Activated CD8-positive, alpha-beta T cell treated with anti-CD3 and anti-CD28 coated beads for 36 hours (primary cell): ENCODE data around the gene CTXND1. TPM values are rescaled to one million over a fixed set of nuclear protein-coding genes. Genes with fewer than 3 reads are reported as not detected.

Experiments
- ATAC-seq: fragments of 200-7000 bp; cut with Tn5 transposase; one replicate; pipeline ENCODE4 v1.10.0; 2021; ENCODE audit warnings: mild to moderate bottlenecking, moderate library complexity
- CTCF ChIA-PET: fragments of 350-600 bp; sonication (Branson Sonifier 250); formaldehyde crosslinking; loops from one replicate; lab custom pipeline; 2021; ENCODE audit warnings: antibody characterized with exemption; lab: Charles Lee
- POLR2A ChIA-PET: fragments of 350-600 bp; sonication (Branson Sonifier 250); formaldehyde crosslinking; loops from one replicate; lab custom pipeline; 2021; ENCODE audit warnings: antibody characterized with exemption; lab: Charles Lee
- DNase-seq: peaks from one replicate; pipeline ENCODE4 v3.0.0-alpha.2; 2020
- H3K27ac Mint-ChIP-seq: one replicate; pipeline ENCODE4 v1.8.0; 2021; ENCODE audit warnings: mild to moderate bottlenecking, mixed read lengths
- H3K27me3 Mint-ChIP-seq: one replicate; pipeline ENCODE4 v1.8.0; 2021; ENCODE audit warnings: mixed read lengths
- H3K36me3 Mint-ChIP-seq: one replicate; pipeline ENCODE4 v1.8.0; 2021; ENCODE audit warnings: low read depth, mixed read lengths
- H3K4me1 Mint-ChIP-seq: one replicate; pipeline ENCODE4 v1.8.0; 2021; ENCODE audit warnings: low read depth, mixed read lengths
- H3K4me3 Mint-ChIP-seq: one replicate; pipeline ENCODE4 v1.8.0; 2021; ENCODE audit warnings: mild to moderate bottlenecking, moderate library complexity, mixed read lengths
- H3K9me3 Mint-ChIP-seq: one replicate; pipeline ENCODE4 v1.8.0; 2021; ENCODE audit warnings: mixed read lengths
- CTCF ChIP-seq: fragments of 200-600 bp; IDR thresholded peaks from one replicate; pipeline ENCODE4 v1.8.0; 2022; ENCODE audit warnings: antibody characterized with exemption, mild to moderate bottlenecking
- intact Hi-C: fragments of 100-400 bp; cut with micrococcal nuclease; formaldehyde crosslinking; loops from one replicate; pipeline ENCODE4 v1.10.0; 2022
- total RNA-seq, 2 experiments: library from RNA; stranded (reverse); gene quantifications; one replicate each; pipeline ENCODE4 v1.2.3, GENCODE V29; 2021

CTXND1 gene
- total RNA-seq, 2 experiments from 2014 or later = not detected

GRCh38 chr15:80268101-80268500 lies 16.1 kb upstream of the CTXND1 start:
- H3K4me1 Mint-ChIP-seq = no peaks in the 10 kb centered on the region
- intact Hi-C loops = no loop called here
- H3K36me3 Mint-ChIP-seq = no peaks in the 10 kb centered on the region
- no peak overlapping the region for H3K4me3 Mint-ChIP-seq
- no peak overlapping the region for H3K27ac Mint-ChIP-seq
- no peak for DNase-seq
- TF ChIP-seq CTCF = no peak
- H3K9me3 Mint-ChIP-seq = no peaks in the 10 kb centered on the region
- peaks cover 16% of the 10 kb centered on the region for H3K27me3 Mint-ChIP-seq
- ATAC-seq = no peak
- POLR2A ChIA-PET = no interaction called here
- CTCF ChIA-PET = no interaction called here

DNA sequence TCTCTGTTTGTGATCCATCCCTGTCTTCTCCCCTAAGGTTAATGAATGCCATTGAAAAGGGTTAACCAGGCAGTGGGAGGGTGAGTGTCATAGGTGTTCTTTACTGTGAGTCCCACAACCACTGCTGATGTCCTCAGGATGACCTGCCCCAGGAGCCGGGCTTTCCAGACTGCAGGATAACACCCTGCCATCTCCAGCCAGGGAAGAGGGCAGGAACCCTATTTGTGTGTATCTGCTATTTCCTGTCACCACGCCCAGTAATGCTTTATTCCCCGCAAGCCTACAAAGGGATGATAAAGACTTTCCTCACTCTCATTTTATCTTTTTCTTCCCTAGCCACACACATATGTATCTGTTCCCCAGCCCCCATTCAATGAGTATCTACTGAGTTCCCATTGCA lies 15.6 kb upstream of the CTXND1 start:
- no peak for TF ChIP-seq CTCF
- ATAC-seq = no peak
- Mint-ChIP-seq H3K4me3 (no peak overlapping the region), H3K36me3 (no peaks in the 10 kb centered on the region), H3K9me3 (no peaks in the 10 kb centered on the region), H3K27ac (no peak overlapping the region), H3K4me1 (no peaks in the 10 kb centered on the region), H3K27me3 (peaks cover 17% of the 10 kb centered on the region)
- POLR2A ChIA-PET = no interaction called here
- intact Hi-C loops = no loop called here
- CTCF ChIA-PET = interaction anchor here (1.4 kb wide), 1 partner anchor 9 kb away, joined by 3 read pairs; no protein-coding TSS in a partner anchor
- no peak for DNase-seq

DNA sequence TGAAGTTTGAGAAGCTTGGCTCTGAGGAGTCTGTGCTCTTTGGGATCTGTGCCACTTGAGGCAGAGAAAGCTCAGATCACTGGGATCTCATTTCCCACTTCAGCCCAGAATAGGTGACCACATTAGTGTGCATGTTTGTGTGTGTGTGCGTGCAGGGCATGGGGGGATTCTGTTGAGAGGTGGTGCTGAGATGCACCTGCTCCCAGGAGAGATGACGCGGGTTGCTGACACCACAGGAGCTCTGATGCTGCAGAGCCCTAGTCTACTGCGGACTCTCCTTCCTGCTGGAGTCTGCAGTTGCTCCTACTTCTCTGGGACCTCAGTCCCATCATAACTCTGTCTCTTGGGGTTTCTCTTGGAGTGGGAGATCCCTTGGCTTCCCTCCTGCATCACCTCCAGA lies 14.7 kb upstream of the CTXND1 start:
- H3K4me3 Mint-ChIP-seq = no peak overlapping the region
- ATAC-seq = no peak
- CTCF ChIA-PET = interaction anchor here (1.4 kb wide), 1 partner anchor 10 kb away, joined by 3 read pairs; no protein-coding TSS in a partner anchor

GRCh38 chr15:80266113-80266512 lies 14.1 kb upstream of the CTXND1 start:
- TF ChIP-seq CTCF = no peak
- ChIA-PET POLR2A (interaction anchor here (0.6 to 0.8 kb wide), 2 partner anchors 9 to 841 kb away, joined by 3 read pairs; no protein-coding TSS in a partner anchor), CTCF (no interaction called here)
- Mint-ChIP-seq H3K9me3 (no peaks in the 10 kb centered on the region), H3K27ac (no peak overlapping the region), H3K4me1 (no peaks in the 10 kb centered on the region), H3K27me3 (peaks cover 22% of the 10 kb centered on the region), H3K4me3 (no peak overlapping the region), H3K36me3 (no peaks in the 10 kb centered on the region)
- ATAC-seq (no peak), DNase-seq (no peak)
- intact Hi-C loops = no loop called here

More for the DNA sequence above, 14.7 kb upstream of the CTXND1 start:
- H3K4me1 Mint-ChIP-seq = no peaks in the 10 kb centered on the region
- no peak overlapping the region for H3K27ac Mint-ChIP-seq
- intact Hi-C loops = no loop called here
- POLR2A ChIA-PET = interaction anchor here (0.8 kb wide), 1 partner anchor 8 kb away, joined by 3 read pairs; no protein-coding TSS in a partner anchor
- peaks cover 21% of the 10 kb centered on the region for H3K27me3 Mint-ChIP-seq
- no peak for TF ChIP-seq CTCF
- DNase-seq = no peak
- no peaks in the 10 kb centered on the region for H3K9me3 Mint-ChIP-seq
- H3K36me3 Mint-ChIP-seq = no peaks in the 10 kb centered on the region

DNA sequence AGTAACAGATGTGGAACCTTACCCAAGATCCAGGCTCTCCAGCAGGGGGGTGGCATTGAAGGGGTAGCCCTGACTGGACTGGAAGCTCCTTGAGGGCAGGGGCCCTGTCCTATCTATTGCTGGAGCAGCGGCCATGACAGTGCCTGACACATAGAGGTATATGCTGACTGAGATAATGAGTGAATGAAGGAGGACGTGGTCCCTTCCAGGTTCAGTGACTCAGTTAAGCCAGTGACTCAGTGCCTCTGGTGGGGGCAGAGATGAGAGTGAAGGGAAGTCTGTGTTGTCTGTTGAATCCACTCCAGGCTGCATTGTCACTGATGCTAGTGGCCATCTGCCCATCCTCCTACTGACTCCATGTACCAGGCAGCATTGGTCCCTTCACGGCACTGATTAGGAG lies 13.0 kb upstream of the CTXND1 start:
- intact Hi-C loops = no loop called here
- H3K27me3 Mint-ChIP-seq = peaks cover 22% of the 10 kb centered on the region
- ATAC-seq = peak; percentile 91
- no peaks in the 10 kb centered on the region for H3K36me3 Mint-ChIP-seq
- no peaks in the 10 kb centered on the region for H3K4me1 Mint-ChIP-seq
- no peaks in the 10 kb centered on the region for H3K9me3 Mint-ChIP-seq
- H3K4me3 Mint-ChIP-seq = no peak overlapping the region
- ChIA-PET CTCF (no interaction called here), POLR2A (no interaction called here)
- TF ChIP-seq CTCF = no peak
- H3K27ac Mint-ChIP-seq = no peak overlapping the region
- peak; percentile 57 for DNase-seq
